GM19025 (cell line): ENCODE data around the gene PAM.
A peak's percentile ranks its signal among the peaks of the same experiment; 100 is the strongest.
"Not testable (repeated sequence)": the region's sequence is repeated elsewhere in the genome, so short reads cannot be mapped to it uniquely, and the experiment has no call there.

Source experiments
- ATAC-seq: cut with Tn5 transposase; IDR thresholded peaks from one replicate; pipeline ENCODE4 v1.9.1; 2021; ENCODE audit warnings: mild to moderate bottlenecking, low read depth, moderate library complexity; ENCODE audit not compliant: unreplicated experiment

PAM gene

DNA sequence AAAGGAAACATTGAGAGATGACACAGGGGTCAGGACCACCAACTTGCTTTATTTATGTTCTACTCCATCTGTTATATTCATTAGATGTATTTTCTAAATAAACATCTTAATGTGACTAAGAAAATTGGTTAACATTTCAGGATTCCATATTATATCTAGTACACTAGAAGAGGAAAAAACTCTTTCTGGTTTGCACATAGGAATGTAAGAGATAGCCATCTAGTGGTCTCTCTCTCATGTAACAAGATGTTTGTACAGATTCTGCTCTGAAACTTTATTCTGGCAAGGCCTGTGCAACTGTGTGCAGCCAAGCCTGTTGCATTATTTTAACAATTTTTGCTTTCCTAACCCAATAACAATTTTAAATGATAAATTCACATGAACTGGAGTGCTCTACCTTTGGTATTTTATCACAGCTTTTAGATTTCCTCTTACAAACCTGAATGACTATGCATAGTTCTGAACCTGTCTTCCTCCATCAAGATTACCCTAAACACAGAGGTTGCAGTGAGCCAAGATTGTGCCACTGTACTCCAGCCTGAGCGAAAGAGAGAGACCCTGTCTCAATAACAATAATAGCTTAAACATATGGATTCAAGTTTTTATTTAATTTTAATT lies 216.7 kb downstream of the PAM start:
- no peak for ATAC-seq

DNA sequence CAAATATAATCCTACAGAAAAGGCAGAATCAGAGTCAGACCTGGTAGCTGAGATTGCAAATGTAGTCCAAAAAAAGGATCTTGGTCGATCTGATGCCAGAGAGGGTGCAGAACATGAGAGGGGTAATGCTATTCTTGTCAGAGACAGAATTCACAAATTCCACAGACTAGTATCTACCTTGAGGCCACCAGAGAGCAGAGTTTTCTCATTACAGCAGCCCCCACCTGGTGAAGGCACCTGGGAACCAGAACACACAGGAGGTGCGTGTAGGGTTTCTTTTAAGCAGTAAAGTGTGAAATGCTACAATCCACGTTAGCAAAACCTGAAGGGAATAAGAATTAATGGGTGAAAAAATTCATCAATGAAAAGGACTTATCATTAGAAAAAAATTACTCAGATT lies 219.1 kb downstream of the PAM start:
- no peak for ATAC-seq

DNA sequence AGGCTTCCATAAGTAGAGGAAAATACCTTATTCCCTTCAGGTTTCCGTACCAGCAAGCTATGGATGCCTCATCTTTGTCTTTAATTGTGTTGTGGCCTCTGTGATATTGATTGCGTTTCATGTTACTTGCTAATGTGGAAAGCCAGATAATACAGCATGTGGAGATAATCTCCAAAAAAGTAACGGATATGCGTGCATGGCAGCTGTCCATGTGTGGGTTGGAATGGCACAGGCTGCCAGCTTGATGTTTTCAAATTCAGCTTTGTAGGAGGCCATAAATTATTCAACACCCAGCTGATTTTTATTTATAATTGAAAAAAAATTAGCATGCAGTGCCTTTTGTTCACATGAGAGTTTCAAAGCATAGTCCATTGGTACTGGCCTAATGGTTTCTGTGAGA lies 219.9 kb downstream of the PAM start:
- ATAC-seq, result no peak

DNA sequence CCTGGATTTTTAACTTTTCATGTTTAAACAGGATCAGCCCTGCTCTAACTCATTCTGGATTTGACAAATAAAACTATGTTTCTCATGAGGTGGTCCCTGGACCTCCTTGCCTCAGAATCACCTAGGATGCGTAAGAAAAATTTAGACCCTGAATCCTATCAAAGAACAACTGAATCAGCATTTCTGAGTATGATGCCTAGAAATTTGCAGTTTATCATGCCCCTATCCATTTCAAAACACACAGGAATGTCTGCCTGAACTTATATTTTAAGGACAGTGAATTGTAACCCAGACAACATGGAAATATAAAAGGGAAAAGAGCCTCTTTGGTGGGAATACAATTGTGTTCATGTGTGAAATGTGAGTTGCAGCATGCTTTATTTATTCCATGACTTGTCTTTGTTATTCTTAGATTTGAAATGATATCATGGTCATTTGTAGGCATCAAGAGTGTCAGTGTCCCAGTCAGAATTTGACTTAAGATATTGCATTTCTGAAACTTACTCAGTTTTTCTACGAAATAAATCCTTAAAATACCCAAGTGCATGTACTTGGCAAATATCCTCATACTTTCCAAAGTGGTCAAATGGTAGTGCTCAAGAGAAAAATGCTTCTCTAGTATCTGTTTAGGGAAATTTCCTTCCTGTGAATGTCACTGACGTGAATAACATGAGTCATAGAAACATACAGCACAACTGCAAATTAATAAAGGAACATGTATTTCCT lies 220.5 kb downstream of the PAM start:
- ATAC-seq, result no peak

DNA sequence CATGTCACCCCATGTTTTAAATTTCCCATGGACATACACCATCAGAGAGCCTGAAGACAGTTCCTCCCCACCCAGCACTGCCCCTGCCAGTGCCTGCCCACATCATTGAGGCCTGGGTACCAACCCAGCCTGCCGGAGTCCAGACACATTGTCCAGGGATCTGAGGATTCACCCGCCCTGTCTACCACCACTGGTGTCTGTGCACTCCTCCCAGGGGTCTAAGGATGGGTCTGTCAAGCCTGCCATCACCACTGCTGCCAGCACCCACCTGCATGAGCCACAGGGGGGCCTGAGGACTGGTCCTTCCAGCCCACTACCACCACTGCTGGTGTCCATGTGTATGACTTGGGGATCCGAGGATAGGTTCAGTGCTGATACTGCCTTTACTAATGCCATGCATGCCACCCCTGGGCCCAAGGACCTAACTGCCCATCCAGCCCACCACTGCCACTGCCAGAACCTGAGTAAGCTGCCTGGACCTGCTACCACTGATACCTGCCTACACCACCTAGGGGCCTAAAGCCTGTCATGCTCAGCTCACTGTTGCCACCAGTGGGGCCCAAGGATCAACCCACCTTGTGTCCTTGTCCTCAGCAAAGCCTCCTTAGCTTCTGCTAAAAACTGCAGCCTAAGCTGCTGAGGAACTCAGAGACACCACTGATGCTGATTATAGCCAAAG lies 227.0 kb downstream of the PAM start:
- no peak for ATAC-seq

DNA sequence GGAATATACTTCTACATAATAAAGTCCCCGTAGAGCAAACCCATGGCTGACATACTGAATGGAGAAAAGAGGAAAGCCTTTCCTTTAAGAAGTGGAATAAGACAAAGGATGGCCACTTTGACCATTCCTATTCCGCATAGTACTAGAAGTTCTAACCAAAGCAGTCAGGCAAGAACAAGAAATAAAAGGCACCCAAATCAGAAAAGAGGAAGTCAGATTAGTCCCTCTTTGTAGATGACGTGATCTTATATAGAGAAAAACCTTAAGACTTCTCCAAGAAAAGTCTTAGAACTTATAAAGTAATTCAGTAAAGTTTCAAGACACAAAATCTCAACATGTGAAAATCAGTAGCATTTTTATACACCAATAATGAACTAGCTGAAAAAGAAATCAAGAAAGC lies 231.0 kb downstream of the PAM start:
- ATAC-seq, result no peak

DNA sequence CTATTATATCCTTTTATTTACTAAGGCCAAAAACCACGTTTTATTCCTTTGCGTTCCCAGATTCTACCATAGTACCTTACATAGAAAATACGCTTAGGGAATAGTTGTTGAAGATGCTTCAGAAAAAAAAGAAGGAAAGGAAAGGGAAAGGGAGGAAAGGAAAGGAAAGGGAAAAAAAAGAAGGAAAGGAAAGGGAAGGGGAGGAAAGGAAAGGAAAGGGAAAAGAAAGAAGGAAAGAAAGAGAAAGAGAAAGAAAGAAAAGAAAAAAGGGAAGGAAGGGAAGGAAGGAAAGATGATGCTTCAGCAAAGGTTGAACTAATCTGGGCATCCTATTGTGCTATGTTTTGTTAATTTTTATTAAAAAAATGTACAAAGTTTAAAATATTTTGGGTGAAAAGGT lies 233.4 kb downstream of the PAM start:
- ATAC-seq, result no peak

DNA sequence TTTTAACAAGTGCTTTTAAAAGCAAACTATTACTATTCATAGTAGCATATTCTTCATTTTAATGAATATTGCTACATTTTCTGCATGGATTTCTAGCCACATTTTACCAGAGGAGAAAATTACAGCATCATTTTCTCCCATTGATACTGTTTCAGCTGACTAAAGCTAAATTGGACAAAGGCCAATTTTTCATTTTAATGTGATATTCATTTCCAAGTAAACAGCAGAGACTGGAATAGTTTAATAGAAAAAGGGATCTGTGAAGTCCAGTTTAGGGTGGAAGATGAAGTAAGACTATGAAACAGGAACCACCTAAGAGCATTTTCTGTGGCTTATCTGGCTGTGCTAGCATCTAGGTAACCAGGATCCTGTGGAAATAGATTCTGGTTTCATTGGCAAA lies 236.7 kb downstream of the PAM start:
- no peak for ATAC-seq

DNA sequence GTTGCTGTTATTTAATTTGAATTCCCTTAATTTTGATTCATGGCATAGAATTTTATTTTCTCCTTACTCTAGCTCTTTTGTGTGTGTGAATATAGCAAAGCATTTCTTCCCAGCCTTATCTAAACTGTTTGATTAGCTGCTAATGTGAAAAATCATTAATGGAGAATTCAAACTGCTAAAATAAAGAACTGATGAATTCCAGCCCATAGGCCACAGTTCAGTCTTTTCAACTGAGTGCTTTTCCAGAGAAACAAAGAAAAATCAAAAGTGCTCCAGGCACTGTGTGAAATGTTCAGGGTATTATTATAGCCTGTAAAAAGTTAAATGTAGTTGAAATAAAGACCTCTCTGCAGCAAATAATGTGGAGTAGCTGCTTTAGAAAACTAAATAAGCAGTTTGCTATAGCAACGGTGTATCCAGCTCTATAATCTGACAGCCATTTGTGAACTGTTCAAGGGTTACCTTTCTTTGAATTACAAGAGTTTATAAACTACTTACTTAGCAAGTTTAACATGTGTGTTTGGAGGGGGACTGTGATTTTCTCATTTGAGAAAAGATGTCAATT lies 241.0 kb downstream of the PAM start:
- no peak for ATAC-seq

DNA sequence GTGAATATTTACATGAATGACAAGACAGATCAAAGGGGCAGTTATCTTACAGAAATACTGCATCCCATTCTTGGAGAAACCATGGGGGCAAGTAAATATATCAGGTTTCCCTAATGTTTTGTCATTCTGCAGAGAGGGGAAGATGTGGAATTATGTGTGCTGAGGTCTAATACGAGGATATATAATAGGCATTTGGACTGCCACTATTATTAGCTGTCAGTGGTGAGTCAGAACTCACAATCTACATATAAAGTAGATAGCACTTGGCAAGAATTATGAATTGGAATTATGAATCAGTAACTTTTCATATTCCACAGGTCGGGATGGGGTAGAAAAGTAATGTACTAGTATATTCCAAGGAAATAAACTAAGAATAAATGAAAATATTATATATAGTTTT lies 243.1 kb downstream of the PAM start:
- ATAC-seq, result no peak

DNA sequence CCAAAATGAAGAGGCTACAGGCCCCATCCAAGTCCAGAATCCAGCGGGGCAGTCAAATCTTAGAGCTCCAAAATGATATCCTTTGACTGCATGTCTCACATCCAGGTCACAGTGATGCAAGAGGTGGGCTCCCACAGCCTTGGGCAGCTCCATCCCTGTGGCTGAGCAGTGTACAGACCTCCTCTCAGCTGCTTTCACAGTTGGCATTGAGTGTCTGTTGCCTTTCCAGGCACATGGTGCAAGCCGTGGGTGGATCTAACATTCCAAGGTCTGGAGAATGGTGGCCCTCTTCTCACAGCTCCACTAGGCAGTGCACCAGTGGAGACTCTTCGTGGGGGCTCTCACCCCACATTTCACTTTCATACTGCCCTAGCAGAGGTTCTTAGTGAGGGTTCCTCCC lies 244.1 kb downstream of the PAM start:
- no peak for ATAC-seq

DNA sequence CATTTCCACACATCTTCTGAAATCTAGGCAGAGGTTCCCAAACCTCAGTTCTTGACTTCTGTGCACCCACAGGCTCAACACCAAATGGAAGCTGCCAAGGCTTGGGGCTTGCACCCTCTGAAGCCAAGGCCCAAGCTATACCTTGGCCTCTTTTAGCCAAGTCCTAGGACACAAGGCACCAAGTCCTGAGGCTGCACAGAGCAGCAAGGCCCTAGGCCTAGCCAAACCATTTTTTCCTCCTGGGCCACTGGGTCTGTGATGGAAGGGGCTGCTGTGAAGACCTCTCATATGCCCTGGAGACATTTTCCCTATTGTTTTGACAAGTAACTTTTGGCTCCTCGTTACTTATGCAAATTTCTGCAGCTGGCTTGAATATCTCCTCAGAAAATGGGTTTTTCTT lies 244.5 kb downstream of the PAM start:
- ATAC-seq, result not testable (repeated sequence)

DNA sequence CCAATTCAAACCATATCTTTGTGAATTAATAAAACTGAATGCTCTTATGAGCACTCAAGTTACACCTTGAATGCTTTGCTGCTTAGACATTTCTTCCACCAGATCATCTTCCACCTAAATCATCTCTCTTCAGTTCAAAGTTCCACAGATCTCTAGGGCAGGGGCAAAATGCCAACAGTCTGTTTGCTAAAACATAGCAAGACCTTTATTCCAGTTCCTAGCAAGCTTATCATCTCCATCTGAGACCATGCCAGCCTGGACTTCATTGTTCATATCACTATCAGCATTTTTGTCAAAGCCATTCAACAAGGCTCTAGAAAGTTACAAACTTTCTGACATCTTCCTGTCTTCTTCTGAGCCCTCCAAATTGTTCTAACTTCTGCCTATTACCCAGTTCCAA lies 245.0 kb downstream of the PAM start:
- no peak for ATAC-seq

DNA sequence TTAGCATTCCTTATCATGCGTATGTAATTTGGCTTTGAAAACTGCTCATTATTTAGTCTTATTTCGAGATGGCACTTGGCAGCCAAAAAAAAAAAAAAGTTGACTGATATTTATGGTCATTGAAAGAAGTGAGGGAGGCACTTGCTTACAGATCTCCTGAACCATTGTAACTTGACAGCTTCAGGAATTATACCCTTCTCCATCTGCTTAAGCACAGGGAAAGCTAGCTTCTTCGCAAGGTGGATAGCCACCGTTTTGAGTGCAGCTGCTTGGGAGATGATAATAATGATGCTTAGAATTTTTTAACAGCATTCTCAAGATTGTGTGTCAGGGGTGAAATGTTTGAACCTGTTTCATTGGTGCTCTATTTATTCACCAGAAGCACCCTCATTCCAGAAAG lies 248.8 kb downstream of the PAM start:
- no peak for ATAC-seq

DNA sequence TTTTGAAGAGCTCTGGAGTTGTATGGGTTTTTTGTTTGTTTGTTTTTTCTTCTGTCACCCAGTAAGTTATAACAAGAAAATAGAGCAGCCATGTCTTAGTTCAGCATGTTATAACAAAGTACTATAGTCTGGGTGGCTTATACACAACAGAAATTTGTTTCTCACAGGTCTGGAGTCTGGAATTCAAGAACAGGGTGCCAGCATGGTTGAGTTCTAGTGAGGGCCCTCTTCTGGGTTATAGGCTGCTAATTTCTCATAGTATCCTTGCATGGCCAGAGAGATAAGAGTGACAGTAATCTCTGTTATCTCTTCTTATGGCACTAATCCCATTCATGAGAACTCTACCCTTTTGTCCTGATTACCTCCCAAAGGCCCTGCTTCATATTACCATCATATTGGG lies 250.2 kb downstream of the PAM start:
- ATAC-seq, result no peak

DNA sequence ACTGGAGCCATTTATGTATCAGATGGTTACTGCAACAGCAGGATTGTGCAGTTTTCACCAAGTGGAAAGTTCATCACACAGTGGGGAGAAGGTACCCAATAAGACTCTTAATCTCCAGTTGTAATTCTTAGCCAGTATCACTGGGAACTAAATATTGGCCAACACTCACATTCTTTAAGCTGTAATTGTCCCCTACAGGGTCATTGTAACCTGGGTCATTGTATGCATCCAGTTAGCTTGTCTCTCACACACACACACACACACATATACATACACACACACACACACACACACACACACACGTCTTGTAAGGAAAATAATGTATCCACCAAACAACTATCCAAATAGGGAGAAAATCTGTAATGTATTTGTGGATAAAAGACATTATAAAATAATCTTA lies 251.8 kb downstream of the PAM start:
- no peak for ATAC-seq

DNA sequence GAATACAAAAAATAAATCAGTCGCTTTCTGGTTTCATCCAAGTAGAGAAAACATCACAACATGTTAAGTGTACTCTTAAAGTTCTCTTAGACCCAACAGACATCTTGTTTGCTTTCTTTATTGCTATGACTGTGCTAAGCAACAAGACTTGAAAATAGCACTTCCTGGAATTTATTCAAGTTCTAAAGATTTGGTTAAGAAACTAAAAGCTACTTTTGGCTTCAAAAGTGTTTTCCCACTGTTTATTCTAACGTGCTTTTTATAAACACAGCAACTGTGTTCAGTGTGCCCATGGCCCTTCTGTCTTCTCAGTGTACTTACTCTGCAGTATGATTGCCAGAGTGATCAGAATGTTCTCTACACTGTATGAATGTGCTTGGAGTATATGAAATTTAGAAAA lies 255.1 kb downstream of the PAM start:
- ATAC-seq, result peak; percentile 70

DNA sequence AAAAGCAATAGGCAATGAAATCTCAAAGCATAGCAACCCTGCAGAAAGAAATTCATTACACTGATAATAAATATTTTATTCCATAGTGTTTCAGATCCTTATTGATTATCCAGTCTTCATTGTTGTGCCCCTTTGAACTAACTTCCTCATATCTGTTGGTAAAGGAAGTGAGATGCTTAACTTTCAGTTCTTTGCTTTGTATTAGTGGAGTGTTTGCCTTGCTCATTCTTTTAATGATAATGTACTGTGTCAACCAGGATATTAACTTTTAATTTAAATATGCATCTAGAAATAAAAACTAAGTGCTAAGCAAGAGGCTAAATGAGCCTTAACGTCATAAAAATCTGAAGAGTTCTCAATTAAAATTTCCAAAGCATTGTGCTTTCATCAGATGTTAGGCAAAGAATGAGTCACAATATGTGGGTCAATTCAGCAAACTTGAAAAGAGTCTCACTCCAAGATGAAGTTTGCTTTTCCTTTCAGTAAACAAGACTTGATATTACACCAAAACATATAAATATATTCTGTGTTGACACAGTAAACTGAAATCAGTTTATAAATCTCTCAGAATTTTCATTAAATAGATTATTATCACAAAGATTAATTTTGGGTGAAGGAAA lies 258.9 kb downstream of the PAM start:
- no peak for ATAC-seq

DNA sequence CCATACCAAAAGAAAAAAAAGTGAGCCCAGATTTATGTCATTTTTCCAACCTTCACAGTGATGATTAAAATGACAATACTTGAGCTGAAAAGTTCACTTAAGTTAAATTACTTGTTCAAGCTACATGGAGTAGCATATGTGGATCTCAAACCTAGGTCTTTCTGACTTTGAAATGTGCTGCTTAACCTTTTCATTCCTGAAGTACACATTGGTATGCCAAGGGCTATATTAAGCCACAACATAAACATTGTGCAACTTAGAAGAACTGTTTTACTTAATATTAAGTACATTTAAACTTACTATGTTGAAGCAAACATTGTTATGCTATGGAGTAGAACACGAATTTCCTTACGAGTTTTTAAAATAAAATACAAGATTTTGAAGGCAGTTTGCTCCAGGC lies 259.9 kb downstream of the PAM start:
- no peak for ATAC-seq

DNA sequence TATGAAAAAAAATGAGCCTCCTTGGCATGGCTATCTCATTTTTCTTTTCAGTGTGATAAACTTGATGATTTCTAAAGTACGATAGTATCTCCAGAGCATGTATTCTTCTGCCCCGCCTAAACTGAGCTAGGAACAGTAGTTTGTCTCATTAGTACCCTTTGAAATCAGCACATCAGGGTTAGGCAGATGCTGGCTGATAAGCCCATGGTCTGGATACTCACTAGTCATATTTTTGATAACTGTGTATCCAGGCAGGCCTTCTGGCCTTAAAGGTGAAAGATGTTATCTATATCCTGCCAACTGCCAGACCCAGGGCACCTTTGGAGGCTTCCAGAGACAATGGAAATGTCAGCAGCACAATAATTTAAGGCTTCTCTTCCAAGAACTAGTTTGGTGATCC lies 261.1 kb downstream of the PAM start:
- ATAC-seq, result no peak

DNA sequence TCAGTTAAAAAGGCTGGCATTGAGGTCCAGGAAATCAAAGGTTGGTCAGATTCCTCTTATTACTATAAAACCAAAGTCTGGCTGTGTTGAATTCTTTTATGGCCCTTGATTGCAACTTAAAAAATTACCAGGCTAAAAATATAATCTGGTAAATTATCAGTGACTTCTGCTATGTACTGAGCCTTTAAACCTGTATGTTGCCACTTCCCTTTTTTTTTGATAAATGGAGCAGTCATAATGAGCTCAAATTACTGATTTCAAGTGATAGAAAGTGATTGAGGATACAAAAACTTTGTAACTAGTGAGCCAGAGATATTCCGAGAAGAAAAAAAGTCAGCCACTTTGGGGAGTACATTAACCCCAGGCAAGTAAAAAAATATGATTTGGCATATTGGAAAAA lies 264.7 kb downstream of the PAM start:
- ATAC-seq, result no peak
